ENCODE measurements around the gene RPIA. TPM values are rescaled to one million over a fixed set of nuclear protein-coding genes. Genes with fewer than 3 reads are reported as not detected.

RPIA gene
- total RNA-seq, 2 donors from 2014 or later = 8.2 to 12.2 TPM

GRCh38 chr2:88660622-88661021 lies 30.9 kb upstream of the RPIA start:
- intact Hi-C loops (cut with DNase I) = no loop called here
- Histone ChIP-seq H3K4me3 (no peak overlapping the region), H3K4me1 (replicated peaks) (no peaks in the 10 kb centered on the region), H3K27me3 (replicated peaks; ENCODE audit: insufficient read depth) (no peaks in the 10 kb centered on the region), H3K27ac (no peak overlapping the region), H3K9me3 (no peaks in the 10 kb centered on the region), H3K36me3 (no peaks in the 10 kb centered on the region)
- no peak for DNase-seq (ENCODE audit: low spot score)
- WGBS = 96% methylated on average over 1 of the region's 1 CpG
- TF ChIP-seq, protein P1, sequence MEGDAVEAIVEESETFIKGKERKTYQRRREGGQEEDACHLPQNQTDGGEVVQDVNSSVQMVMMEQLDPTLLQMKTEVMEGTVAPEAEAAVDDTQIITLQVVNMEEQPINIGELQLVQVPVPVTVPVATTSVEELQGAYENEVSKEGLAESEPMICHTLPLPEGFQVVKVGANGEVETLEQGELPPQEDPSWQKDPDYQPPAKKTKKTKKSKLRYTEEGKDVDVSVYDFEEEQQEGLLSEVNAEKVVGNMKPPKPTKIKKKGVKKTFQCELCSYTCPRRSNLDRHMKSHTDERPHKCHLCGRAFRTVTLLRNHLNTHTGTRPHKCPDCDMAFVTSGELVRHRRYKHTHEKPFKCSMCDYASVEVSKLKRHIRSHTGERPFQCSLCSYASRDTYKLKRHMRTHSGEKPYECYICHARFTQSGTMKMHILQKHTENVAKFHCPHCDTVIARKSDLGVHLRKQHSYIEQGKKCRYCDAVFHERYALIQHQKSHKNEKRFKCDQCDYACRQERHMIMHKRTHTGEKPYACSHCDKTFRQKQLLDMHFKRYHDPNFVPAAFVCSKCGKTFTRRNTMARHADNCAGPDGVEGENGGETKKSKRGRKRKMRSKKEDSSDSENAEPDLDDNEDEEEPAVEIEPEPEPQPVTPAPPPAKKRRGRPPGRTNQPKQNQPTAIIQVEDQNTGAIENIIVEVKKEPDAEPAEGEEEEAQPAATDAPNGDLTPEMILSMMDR (IDR thresholded peaks at IDR 0.05) = no peak
- TF ChIP-seq POLR2A (IDR thresholded peaks at IDR 0.05) = no peak
- no peak for TF ChIP-seq POLR2AphosphoS5 (IDR thresholded peaks at IDR 0.05)

GRCh38 chr2:88666576-88666975 lies 24.9 kb upstream of the RPIA start:
- Histone ChIP-seq H3K27me3 (replicated peaks; ENCODE audit: insufficient read depth) (no peaks in the 10 kb centered on the region), H3K27ac (no peak overlapping the region), H3K9me3 (no peaks in the 10 kb centered on the region), H3K4me1 (replicated peaks) (no peaks in the 10 kb centered on the region), H3K4me3 (no peak overlapping the region), H3K36me3 (no peaks in the 10 kb centered on the region)
- peak; percentile 6 for DNase-seq (ENCODE audit: low spot score)
- intact Hi-C loops (cut with DNase I) = no loop called here
- WGBS = 76% methylated on average over 4 of the region's 4 CpGs
- TF ChIP-seq POLR2A (IDR thresholded peaks at IDR 0.05) = no peak
- TF ChIP-seq, protein P1 (IDR thresholded peaks at IDR 0.05) = no peak
- no peak for TF ChIP-seq POLR2AphosphoS5 (IDR thresholded peaks at IDR 0.05)

- WGBS = 85% methylated on average over 2 of the region's 2 CpGs
- Histone ChIP-seq H3K4me1 (replicated peaks) (no peaks in the 10 kb centered on the region), H3K27ac (no peak overlapping the region), H3K4me3 (no peak overlapping the region), H3K9me3 (no peaks in the 10 kb centered on the region), H3K36me3 (no peaks in the 10 kb centered on the region), H3K27me3 (replicated peaks; ENCODE audit: insufficient read depth) (no peaks in the 10 kb centered on the region)
- no peak for DNase-seq (ENCODE audit: low spot score)
- TF ChIP-seq, protein P1 (IDR thresholded peaks at IDR 0.05) = no peak
- TF ChIP-seq POLR2A (IDR thresholded peaks at IDR 0.05) (no peak), POLR2AphosphoS5 (IDR thresholded peaks at IDR 0.05) (no peak)
- intact Hi-C loops (cut with DNase I) = no loop called here
Measured at GRCh38 chr2:88667219-88667618, 24.3 kb upstream of the RPIA start.

GRCh38 chr2:88668862-88669261 lies 22.6 kb upstream of the RPIA start:
- Histone ChIP-seq H3K9me3 (no peaks in the 10 kb centered on the region), H3K4me1 (replicated peaks) (no peaks in the 10 kb centered on the region), H3K27ac (no peak overlapping the region), H3K36me3 (no peaks in the 10 kb centered on the region), H3K27me3 (replicated peaks; ENCODE audit: insufficient read depth) (no peaks in the 10 kb centered on the region), H3K4me3 (no peak overlapping the region)
- TF ChIP-seq, protein P1 (IDR thresholded peaks at IDR 0.05) = no peak
- no peak for TF ChIP-seq POLR2A (IDR thresholded peaks at IDR 0.05)
- no peak for TF ChIP-seq POLR2AphosphoS5 (IDR thresholded peaks at IDR 0.05)
- 80% methylated on average over 2 of the region's 2 CpGs for WGBS
- no peak for DNase-seq (ENCODE audit: low spot score)
- intact Hi-C loops (cut with DNase I) = loop anchor here (2.0 kb wide), 1 partner anchor 76 kb away; no protein-coding TSS in a partner anchor

GRCh38 chr2:88669482-88670214 lies 21.8 kb upstream of the RPIA start:
- WGBS = 67% methylated on average over 6 of the region's 6 CpGs
- Histone ChIP-seq H3K4me1 (replicated peaks) (no peaks in the 10 kb centered on the region), H3K36me3 (no peaks in the 10 kb centered on the region), H3K4me3 (no peak overlapping the region), H3K27ac (no peak overlapping the region), H3K9me3 (no peaks in the 10 kb centered on the region), H3K27me3 (replicated peaks; ENCODE audit: insufficient read depth) (no peaks in the 10 kb centered on the region)
- DNase-seq (ENCODE audit: low spot score) = peak; percentile 9
- intact Hi-C loops (cut with DNase I) = loop anchor here (2.0 kb wide), 1 partner anchor 77 kb away; no protein-coding TSS in a partner anchor
- TF ChIP-seq POLR2A (IDR thresholded peaks at IDR 0.05) = no peak
- TF ChIP-seq, protein P1 (IDR thresholded peaks at IDR 0.05) = peak; percentile 15 to 75 (median 56)
- TF ChIP-seq POLR2AphosphoS5 (IDR thresholded peaks at IDR 0.05) = no peak
